GM12864 (cell line): Measurements from ENCODE around the gene CDH12.

Source experiments
- DNase-seq: peaks from one replicate; pipeline ENCODE4 v3.0.0-alpha.2; 2011; ENCODE audit warnings: low read depth
- H3K4me3 ChIP-seq: 2 replicates; pipeline ENCODE4 v1.5.1; 2011; ENCODE audit warnings: mild to moderate bottlenecking, low read depth, low read length, control low read depth
- CTCF ChIP-seq: IDR thresholded peaks from 2 replicates; pipeline ENCODE4 v1.5.1; 2011; ENCODE audit warnings: low read depth, mild to moderate bottlenecking, moderate library complexity, low read length, control low read depth, inconsistent platforms; ENCODE audit errors: missing control alignments

CDH12 gene

DNA sequence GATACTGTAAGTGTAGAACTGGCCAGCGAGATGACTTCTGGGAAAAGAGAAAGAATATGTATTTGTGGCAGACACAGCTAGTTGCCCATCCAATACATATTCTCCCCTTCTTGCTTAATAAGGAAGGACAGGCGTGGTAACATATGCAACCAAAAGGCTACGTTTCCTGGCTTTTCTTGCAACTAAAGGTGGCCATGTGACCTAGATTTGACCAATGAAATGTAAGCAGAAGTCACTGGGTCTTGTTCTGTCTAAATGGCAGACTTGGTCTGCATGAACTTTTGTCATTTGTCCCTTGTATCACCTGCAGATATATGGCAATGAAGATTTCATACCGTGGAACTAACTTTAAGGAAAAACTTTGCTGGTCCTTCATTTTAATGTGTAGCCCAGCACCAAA is 183.8 kb downstream of the CDH12 start:
- no peak for DNase-seq
- H3K4me3 ChIP-seq: no peak overlapping the region
- no peak for TF ChIP-seq CTCF

DNA sequence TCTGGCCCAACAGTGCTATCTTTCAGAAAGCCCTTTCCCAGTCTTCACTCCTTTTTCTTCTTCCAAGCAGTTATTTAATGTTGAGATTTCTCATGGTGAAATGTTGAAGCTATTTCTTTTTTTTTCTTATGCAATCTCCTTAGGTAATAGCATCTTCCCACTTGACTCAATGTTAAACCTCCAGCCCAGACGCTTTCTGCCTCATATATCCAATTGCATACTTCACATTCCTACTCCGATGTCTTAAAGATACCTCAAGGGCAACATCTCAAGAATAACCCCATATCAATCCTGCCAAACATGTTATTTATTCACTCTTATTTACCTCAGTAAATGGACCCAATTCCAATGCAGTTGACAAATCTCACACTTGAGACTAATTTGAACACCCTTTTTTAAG is 187.3 kb downstream of the CDH12 start:
- DNase-seq: no peak
- no peak for TF ChIP-seq CTCF
- H3K4me3 ChIP-seq: no peak overlapping the region

- H3K4me3 ChIP-seq: no peak overlapping the region
- DNase-seq: no peak
- no peak for TF ChIP-seq CTCF
Measured at GRCh38 chr5:22663134-22663533, 190.0 kb downstream of the CDH12 start.

DNA sequence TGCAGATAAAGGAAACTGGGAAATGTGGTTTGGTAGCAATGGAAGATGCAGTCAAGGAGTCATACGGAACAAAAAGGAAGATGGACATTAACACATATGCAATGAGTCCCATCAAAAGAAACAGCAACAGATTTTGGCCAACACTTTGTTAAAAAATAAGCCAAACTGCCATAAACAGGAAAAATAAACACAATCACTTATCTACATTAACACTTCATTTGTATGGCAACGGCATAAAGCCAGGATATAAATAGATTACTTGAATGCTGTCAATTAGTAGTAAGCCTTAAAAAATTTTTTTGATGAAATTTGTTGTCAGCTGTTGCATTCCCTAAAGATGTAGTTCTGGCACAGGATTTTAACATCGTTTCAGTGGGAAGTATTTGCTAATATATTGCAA is 190.8 kb downstream of the CDH12 start:
- no peak for DNase-seq
- H3K4me3 ChIP-seq: no peak overlapping the region
- TF ChIP-seq CTCF: no peak

GRCh38 chr5:22651355-22651754 is 201.8 kb downstream of the CDH12 start:
- no peak overlapping the region for H3K4me3 ChIP-seq
- DNase-seq: no peak
- no peak for TF ChIP-seq CTCF

DNA sequence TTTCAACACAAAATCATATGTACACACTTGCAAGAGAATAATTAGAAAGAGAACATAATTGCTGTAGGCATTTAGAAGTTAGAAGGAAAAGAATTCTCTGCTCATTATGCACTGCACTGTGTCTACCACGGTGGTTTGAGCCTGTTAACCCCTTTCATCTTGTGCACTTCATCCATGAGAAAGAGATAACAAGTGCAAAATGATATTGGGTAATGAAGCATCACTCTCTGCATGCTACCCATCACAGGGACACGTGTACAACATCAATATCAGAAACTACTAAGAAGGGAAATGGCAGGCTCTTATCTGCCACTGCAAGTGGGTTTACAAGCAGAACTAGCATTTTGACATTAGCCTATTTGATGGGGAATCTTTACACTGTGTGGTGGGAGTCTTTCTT is 202.6 kb downstream of the CDH12 start:
- no peak for DNase-seq
- no peak overlapping the region for H3K4me3 ChIP-seq
- TF ChIP-seq CTCF: no peak

- no peak for TF ChIP-seq CTCF
- DNase-seq: no peak
- H3K4me3 ChIP-seq: no peak overlapping the region
Measured at GRCh38 chr5:22649074-22649473, 204.1 kb downstream of the CDH12 start.
